SW480 (cell line): ENCODE results near the gene MYL2.

Experiments
- DNase-seq: peaks from one replicate; pipeline ENCODE4 v3.0.0-alpha.2; 2016; ENCODE audit warnings: low spot score

The MYL2 gene

DNA sequence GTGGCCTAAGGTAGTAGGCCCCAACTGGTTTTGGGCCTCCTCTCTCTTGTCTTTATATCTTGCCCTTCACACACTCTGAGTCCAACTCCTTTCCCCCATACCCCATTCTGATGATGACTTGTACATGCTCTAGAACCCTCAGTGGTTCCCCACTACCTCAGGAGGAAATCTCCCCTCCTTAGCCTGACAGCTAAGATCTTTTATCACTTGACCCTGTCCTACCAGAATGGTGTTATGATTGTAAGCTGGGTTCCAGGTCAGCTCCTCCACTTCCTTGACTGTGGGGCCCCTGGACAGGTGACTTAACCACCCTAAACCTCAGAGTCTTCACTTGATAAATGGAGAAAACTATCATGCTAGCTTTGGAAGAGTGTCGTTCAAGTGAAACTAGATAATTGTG is 9.4 kb upstream of the MYL2 start:
- DNase-seq = no peak

DNA sequence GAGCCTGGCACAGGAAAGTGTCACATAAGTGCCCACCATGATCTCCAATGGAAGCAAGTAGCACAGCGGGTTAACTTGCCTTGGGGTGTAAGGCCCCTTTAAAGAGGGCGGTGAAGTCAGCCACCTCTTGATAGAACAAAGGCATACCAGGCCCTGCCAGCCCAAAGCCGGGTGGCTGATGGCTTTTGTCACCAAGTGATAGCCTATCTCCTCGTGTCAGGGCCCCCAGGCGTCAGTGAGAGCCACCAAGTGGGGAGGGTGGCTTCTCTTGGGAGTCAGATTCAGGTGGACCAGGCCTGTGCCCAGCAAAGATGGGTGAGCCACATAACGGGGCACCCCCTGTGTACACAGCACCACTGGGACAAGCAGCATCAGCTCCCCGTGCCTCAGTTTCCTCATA is 8.3 kb upstream of the MYL2 start:
- DNase-seq = no peak

DNA sequence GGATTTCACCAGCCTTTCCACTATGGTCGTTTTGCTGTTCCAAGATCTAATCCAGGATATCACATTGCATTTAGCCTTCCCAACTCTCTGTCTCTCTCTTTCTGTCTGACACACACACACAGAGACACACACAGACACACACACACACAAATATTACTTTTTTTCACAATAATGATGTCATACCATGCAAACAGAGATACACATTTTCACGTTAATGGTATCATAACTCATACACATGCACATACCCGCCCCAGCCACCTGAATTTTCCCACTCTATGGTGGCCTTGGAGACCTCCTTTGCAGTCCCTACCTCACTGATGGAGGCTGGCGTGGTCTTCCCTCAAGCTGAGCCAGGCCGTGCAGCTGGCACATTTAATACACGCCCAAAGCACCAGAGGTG is 7.2 kb upstream of the MYL2 start:
- no peak for DNase-seq

DNA sequence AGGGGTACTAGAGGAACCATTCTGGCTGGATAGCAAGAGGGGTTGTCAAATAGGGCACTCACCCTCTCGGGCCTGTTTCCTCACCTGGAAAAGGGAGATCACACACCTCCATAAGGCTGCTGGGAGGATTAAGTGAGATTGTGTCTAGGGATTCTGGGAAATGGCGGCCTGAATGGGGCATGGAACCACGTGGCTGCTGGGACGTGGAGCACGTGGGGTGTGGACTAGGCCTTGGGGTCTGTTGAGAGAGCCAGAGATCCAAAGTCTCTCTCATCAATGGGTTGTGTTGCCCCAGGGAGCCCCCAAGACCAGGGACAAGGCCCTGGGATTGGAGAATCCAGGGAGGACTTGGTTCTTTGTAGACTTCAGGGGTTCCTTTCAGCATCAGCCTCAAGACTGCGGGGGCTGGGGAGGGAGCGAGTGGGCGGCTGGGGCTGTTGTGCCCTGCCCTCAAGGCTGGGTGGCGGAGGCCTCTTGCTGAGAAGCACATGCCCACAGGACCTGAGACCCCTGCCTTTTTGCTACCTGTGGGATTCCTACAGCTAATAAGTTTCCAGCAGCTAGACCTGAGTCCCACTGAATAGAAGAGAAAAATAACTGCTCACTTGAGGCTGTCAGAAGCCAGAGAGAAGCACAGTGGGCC is 3.4 kb upstream of the MYL2 start:
- no peak for DNase-seq

DNA sequence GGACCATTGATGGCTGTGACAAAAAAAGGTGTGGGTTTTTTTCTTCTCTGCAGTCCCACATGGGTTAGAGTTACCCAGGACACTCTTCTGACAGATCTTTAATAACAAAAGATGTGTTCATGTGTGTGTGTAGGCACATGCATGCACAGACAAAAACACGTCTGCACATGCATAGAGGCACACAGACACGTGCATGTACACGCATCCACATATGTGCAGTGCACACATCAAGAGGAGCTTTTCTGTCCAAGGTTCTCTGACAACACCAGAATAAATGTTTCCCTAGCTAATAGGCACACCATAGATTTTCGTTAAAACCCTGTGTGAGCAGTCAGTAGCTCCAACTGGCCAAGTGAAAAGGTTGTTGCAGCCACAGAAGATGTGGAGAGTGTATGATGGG is 2.8 kb upstream of the MYL2 start:
- DNase-seq = no peak

DNA sequence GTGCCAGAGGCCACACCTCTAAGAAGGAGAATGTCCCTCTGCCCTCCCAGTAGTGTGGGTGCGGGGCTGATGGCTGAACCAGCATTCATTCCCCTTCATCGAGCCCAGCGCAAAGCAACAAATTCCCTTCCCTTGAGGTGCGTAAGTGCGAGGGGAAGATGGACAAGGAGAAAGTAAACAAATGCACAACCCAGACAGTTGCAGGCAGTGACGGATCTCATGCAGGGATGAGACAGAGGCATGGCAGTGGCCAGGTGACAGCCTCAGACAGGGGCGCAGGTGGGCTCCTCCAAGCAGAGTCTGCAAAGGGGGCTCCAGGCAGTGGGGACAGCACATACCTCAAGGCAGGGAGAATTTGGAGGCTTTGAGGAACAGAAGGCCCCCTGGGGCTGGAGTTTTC is 2.3 kb upstream of the MYL2 start:
- no peak for DNase-seq

DNA sequence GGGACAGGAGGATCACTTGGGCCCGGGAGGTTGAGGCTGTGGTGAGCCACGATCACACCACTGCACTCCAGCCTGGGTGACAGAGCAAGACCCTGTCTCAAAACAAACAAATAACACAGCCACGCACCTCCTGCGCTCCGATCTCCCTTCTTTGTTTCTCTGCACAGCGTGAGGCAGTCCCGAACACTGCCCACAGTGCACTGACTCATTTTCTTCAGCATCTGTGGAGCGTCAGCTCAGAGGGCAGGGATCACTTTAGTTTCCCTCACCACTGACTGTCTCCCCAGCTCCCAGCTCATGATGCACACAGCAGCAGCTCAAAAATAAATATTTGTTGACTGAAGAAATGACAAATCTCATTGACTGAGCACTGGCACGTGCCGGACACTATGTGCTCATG is 883 bp upstream of the MYL2 start:
- DNase-seq = no peak

DNA sequence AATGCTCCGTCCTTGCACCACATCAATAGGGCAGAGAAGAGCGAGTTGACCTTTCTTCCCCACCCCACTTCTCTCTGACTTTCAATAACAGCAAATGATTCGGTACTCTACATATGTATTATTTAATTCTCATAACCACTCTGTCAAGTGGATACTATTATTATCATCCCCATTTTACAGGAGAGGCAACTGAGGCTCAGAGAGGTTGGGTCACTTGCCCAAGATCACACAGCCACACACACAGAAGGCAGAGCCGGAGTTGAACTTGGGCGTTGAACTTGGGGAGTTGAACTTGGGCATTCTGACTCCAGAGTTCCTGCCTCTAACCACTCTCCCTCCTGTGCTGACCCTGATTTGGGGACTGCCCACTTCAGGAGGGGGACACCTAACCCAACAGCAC is 659 bp downstream of the MYL2 start:
- DNase-seq = no peak

DNA sequence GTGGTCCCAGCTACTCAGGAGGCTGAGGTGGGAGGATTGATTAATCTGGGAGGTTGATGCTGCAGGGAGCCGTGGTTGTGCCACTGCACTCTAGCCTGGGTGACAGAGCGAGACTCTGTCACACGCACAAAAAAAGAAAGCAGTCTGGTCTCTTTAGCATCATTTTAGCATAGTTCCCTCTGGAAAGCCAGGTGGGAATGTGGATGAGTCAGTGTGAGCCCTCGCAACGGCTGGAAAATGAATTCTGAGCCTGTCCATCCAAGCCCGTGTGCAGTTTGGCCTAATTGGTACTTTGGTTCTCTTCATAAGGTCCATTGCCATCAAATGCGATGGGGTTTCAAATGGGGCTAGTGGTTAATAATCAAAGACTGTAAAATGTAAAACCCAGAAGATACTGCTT is 2.4 kb downstream of the MYL2 start:
- peak; percentile 35 for DNase-seq

DNA sequence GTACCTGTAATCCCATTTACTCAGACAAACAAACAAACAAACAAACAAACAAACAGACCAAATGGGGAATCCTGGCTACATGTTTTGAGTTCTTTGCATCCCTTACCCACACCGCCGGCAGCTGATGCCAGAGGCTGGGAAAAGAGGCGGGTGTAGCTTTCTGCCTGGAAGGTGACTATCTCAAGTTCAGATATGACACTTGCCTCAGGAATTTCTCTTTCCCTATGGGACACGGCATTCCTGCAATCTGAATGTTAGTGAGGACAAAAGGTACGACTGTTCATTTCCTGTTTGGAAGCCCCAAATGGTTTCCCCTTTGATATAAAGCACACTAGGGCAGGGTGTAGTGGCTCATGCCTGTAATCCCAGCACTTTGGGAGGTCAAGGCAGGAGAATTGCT is 2.9 kb downstream of the MYL2 start:
- peak; percentile 85 for DNase-seq

DNA sequence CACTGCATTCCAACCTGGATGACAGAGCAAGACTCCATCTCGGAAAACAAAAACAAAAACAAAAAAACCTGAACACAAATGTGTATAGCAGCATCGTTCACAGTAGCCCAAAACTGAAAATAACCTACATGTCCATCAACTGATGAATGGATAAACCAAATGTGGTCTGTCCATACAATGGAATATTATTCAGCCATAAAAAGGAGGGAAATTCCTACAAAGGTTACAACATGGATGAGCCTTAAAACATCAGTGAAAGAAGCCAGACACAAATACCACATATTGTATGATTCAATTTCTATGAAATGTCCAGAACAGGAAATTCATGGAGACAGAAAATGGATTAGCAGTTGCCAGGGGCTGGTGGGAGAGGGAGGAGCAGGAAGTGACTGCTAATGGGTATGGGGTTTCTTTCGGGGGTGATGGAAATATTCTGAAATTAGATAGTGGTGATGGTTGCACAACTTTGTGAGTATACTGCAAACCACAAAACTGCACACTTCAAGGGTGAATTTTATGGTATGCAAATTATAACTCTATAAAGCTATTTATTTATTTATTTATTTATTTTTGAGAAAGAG is 4.0 kb downstream of the MYL2 start:
- DNase-seq = no peak

DNA sequence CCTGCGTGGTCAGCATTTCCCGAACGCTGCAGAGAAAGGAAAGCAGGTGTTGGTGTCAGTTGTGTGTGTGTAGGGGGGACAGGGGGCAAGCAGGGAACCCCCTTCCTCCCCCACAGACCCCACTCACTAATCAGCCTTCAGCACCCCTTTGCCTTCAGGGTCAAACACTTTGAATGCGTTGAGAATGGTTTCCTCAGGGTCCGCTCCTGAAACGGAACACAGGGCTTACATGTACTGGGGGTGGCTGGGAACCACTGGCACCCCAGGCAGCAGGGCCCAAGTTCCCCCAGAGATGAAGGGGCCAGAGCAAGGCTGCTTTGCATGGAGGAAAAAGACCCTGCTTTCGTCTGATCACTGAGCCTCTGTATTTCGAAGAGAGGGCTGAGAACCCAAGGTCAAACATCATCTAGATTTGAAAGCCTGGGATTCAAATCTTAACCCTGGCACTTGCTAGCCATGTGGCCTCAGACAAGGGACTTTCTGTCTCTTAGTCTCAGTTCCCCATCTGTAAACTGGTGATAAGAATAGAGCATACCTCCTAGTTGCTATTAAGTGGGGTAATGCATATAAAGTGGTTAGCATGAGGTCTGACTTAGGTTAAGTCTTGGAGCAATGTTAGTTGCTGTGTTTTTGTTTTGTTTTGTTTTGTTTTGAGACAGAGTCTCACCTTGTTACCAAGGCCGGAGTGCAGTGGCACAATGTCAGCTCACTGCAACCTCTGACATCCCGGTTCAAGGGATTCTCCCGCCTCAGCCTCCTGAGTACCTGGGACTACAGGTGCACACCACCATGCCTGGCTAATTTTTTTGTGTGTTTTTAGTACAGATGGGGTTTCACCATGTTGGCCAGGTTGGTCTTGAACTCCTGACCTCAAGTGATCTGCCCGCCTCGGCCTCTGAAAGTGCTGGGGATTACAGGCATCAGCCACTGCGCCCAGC is 7.0 kb downstream of the MYL2 start:
- no peak for DNase-seq

DNA sequence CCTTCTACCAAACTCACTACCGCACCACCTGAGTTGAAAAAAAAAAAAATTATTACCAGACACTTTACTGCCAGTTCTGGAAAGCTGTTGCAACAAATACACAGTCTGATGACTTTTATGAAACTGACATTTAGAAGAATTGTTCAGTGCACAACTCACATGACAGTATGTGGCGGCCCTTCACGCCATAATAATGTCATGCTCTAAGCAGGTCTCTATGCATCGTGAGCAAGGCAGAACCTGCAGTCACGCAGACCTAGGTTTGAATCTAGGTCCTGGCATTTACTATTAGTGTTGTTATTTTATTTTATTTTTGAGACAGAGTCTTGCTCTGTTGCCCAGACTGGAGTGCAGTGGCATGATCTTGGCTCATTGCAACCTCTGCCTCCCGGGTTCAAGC is 8.1 kb downstream of the MYL2 start:
- no peak for DNase-seq

DNA sequence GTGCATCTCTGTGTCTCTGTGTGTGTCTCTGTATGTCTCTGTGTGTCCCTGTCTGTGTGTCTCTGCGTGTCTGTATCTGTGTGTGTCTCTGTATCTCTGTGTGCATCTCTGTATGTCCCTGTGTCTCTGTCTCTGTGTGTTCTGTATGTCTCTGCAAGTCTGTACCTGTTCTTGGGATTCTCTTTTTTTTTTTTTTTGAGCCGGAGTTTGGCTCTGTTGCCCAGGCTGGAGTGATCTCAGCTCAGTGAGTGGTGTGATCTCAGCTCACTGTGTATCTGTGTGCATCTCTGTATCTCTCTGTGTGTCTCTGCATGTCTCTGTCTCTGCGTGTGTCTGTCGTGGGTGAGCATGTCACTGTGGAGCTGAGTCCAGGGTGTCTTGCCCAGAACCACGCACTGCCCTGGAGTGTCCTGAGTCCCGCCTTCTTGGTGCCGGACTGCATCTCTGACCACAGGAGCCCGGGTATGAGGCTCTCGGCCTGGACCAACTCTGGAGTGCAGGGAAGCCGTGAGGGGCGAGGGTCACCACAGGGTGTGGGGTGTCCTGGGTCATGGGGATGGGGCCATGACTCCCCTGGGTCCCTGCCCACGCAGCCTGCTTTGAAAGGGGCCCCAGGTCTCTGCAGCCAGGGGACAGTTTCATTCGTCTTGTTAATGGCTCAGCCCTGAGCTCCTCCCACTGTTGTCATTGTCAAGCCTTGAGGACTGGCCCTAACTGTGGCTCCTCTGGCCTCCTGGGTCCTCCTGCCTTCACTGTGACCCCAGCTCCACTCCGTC is 11.8 kb downstream of the MYL2 start:
- DNase-seq = no peak

DNA sequence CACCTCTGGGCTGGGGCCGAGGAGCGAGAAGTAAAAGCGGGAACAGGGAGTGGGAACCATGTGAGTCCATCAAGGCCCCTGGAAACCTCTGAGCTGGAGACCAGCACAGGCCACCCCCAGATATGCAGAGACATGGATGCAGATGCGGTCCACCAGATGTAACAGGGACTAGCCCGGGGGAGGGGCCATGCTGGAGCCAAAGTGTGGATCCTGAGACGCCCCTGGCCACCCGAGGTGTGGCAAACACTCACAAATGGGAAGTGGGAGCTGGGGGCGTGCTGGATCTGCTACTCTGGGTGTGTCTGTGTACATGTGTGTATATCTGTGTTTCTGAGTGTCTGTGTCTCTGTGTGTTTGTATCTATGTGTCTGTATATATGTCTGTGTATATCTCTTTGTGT is 12.8 kb downstream of the MYL2 start:
- DNase-seq = no peak

DNA sequence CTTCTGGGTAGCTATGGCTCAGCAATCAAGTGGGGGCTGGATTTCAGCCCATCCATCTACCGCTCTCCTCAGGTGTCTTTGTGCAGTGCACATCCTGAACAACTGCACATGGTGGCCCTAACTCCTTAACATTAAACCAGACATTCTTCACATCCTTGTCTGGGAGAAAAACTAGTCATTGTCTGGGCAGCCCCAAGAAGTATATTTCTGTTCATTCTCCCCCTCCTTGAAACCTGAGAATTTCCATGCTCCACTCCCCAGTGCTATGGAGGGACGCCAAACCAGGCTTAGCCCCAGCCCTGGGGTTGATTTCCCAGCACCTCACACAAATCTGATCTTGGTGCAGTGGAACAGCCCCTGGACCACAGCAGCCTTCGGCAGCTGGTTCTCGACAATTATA is 13.4 kb downstream of the MYL2 start:
- no peak for DNase-seq

DNA sequence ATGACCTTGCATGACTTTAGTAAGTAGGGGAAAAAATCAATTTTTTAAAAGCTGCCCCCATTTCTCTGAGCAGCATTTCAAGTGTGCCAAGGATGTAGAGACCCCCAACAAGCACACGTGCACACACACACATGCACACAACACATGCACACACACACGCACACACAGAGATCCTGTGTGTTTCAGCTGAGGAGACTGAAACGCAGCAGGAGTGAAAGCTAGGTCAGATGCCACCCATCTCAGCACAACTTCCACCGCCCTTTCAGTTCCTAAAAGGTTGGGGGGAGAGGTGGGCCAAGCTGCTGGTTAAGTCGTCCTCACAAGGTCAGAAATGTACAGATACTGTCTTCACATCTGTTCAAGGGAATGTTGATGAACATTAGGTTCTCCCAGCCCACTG is 13.9 kb downstream of the MYL2 start:
- DNase-seq = no peak

DNA sequence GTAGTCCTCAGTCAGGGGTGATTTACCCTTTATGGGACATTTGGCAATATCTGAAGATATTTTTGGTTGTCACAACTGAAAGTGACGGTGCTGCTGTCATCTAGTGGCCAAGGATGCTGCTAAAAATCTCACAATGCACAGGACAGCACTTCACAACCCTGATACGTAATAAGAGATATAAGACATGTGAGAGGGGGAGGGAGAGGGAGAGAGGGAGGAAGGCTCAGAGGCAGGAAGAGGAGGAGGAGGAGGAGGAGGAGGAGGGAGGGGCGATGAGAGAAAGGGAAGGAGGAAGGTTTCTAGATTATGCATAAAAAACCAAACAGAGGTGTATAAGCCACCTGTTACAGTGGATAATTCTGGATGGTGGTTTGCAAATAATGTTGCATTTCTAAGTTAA is 14.3 kb downstream of the MYL2 start:
- DNase-seq = no peak

DNA sequence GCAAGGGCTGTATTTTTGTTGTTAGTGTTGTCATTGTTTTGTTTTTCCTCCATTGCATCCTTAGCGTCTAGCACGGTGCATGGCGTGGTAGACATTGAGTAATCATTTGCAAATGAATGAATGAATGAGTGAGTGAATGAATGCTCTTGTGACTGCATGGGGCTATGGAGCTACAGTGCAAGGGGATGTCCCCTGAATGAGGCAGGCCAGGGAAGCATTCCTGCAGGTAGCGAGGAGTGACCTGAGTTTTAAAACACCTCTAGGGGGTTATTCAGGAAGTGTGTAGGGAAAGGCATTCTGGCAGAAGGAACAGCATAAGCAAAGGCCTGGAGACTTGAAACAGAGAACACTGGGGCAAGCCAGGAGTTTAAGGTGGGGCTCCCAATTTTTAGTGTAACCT is 16.9 kb downstream of the MYL2 start:
- no peak for DNase-seq

DNA sequence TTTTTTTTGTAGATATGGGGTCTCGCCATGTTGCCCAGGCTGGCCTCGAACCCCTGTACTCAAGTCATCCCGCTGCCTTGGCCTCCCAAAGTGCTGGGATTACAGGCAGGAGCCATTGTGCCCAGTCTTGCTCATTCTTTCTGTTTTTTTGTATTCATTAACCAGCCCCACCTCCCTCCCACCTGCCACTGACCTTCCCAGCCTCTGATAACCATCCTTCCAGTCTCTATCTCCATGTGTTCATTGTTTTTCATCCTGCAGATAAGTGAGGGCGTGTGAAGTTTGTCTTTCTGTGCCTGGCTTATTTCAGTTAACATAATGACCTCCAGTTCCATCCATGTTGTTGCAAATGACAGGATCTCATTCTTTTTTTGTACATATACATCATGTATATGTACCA is 19.0 kb downstream of the MYL2 start:
- DNase-seq = no peak

DNA sequence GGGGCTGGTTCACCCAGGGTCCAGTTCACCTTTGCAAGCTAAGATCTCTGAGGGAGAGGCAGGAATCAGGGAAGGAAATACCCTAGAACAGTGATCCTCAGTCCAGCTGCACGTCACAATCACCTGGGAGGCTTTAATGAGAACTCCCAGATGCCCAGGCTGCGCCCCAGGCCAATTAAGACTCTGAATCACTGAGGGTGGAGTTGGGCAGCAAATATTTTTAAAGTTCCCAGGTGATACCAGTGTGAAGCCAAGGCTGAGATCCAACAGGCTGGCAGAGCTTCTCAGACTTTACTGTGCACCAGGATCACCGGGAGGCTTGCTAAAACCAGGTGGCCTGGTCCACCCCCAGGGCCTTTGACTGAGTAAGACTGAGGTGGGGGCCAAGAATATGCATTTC is 23.8 kb downstream of the MYL2 start:
- DNase-seq = no peak

DNA sequence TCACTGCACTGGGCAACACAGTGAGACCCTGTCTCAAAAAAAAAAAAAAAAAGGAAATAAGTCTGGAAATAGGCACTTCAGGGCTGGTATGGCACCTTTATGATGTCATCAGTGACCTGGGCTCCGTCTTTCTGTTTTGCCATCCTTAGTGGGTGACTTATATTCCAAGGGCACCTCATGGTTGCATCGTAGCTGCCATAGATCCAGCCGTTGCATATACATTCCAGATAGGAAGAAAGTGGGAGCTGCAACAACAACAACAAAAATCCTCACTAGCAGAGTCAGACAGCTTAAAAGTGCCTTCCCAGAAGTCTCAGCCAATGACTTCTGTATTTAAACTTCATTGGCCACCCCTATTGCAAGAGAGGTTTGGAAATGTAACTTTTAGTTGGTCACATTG is 26.4 kb downstream of the MYL2 start:
- no peak for DNase-seq

DNA sequence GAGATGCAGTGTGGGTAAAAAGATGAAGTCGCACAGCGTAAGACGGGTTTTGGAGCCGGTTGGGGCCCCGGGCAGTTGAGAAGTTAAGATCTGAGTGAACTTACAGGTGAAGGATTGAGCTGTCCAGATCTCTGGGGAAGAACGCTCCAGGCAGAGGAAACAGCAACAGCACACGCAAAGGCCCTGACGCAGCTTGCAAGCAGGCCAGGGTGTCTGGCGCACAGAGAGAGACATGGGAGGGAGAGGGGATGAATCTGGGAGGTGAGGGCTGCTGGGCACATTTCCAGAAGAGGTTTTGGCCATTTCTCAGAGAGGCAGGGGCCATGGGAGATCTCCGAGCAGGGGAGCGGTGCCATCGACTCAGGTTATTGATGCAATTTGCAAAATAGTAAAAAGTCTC is 31.0 kb downstream of the MYL2 start:
- no peak for DNase-seq
